RPMI7951 (cell line): Measurements from ENCODE around the gene PYM1. TPM values are rescaled to one million over a fixed set of nuclear protein-coding genes. Genes with fewer than 3 reads are reported as not detected.
A peak's percentile ranks its signal among the peaks of the same experiment; 100 is the strongest.
"Not testable (repeated sequence)": the region's sequence is repeated elsewhere in the genome, so short reads cannot be mapped to it uniquely, and the experiment has no call there.

Source experiments
- DNase-seq: peaks from one replicate; pipeline ENCODE4 v3.0.0-alpha.2; 2012; ENCODE audit warnings: low read depth
- total RNA-seq: library from RNA; depleted of rRNA; stranded (reverse); fragments of >200 nt; shearing (Covaris generic); gene quantifications from 2 replicates; pipeline ENCODE4 v1.2.3, GENCODE V29; 2014

PYM1 gene
- total RNA-seq, 1 experiment from 2014 or later: 21.7 TPM

- peak; percentile 73 for DNase-seq
Measured at GRCh38 chr12:55940065-55940732, 12.5 kb upstream of the PYM1 start.

- no peak for DNase-seq
Measured at GRCh38 chr12:55938826-55939501, 11.3 kb upstream of the PYM1 start.

- DNase-seq: no peak
Measured at GRCh38 chr12:55937981-55938380, 10.3 kb upstream of the PYM1 start.

GRCh38 chr12:55935738-55936151, 8.1 kb upstream of the PYM1 start:
- DNase-seq: no peak

GRCh38 chr12:55934773-55935172, 7.1 kb upstream of the PYM1 start:
- DNase-seq: no peak

GRCh38 chr12:55933799-55934742, 6.4 kb upstream of the PYM1 start:
- no peak for DNase-seq

- peak; percentile 63 for DNase-seq
Measured at GRCh38 chr12:55933169-55933798, 5.6 kb upstream of the PYM1 start.

- DNase-seq: no peak
Measured at GRCh38 chr12:55932551-55932910, 4.8 kb upstream of the PYM1 start.

- peak; percentile 40 for DNase-seq
Measured at GRCh38 chr12:55931780-55932550, 4.3 kb upstream of the PYM1 start.

- peak; percentile 16 for DNase-seq
Measured at GRCh38 chr12:55931317-55931779, 3.7 kb upstream of the PYM1 start.

- peak; percentile 56 for DNase-seq
Measured at GRCh38 chr12:55930771-55931316, 3.1 kb upstream of the PYM1 start, which contains the start of gene DGKA. Gene DGKA (plus strand): TSS chr12:55931162. CDS start chr12:55936504, 5,342 bp downstream.

- DNase-seq: no peak
Measured at GRCh38 chr12:55929306-55929791, 1.7 kb upstream of the PYM1 start.

GRCh38 chr12:55926738-55927587, 731 bp downstream of the PYM1 start:
- DNase-seq: peak; percentile 88

- DNase-seq: no peak
Measured at GRCh38 chr12:55925870-55926737, 1.6 kb downstream of the PYM1 start.

GRCh38 chr12:55925371-55925770, 2.3 kb downstream of the PYM1 start:
- DNase-seq: no peak

- not testable (repeated sequence) for DNase-seq
Measured at GRCh38 chr12:55923648-55924047, 4.0 kb downstream of the PYM1 start.

- no peak for DNase-seq
Measured at GRCh38 chr12:55922126-55922525, 5.6 kb downstream of the PYM1 start.

- not testable (repeated sequence) for DNase-seq
Measured at GRCh38 chr12:55919032-55919431, 8.7 kb downstream of the PYM1 start.
